ENCODE results near the gene RAP1GAP2.

GRCh38 chr17:2924211-2924610, 128.0 kb downstream of the RAP1GAP2 start:
- TF ChIP-seq CTCF (IDR thresholded peaks at IDR 0.05) (no peak), POLR2AphosphoS5 (IDR thresholded peaks at IDR 0.05) (no peak)
